ENCODE data around the gene ARHGEF4.
A peak's percentile ranks its signal among the peaks of the same experiment; 100 is the strongest.

The ARHGEF4 gene, protein sequence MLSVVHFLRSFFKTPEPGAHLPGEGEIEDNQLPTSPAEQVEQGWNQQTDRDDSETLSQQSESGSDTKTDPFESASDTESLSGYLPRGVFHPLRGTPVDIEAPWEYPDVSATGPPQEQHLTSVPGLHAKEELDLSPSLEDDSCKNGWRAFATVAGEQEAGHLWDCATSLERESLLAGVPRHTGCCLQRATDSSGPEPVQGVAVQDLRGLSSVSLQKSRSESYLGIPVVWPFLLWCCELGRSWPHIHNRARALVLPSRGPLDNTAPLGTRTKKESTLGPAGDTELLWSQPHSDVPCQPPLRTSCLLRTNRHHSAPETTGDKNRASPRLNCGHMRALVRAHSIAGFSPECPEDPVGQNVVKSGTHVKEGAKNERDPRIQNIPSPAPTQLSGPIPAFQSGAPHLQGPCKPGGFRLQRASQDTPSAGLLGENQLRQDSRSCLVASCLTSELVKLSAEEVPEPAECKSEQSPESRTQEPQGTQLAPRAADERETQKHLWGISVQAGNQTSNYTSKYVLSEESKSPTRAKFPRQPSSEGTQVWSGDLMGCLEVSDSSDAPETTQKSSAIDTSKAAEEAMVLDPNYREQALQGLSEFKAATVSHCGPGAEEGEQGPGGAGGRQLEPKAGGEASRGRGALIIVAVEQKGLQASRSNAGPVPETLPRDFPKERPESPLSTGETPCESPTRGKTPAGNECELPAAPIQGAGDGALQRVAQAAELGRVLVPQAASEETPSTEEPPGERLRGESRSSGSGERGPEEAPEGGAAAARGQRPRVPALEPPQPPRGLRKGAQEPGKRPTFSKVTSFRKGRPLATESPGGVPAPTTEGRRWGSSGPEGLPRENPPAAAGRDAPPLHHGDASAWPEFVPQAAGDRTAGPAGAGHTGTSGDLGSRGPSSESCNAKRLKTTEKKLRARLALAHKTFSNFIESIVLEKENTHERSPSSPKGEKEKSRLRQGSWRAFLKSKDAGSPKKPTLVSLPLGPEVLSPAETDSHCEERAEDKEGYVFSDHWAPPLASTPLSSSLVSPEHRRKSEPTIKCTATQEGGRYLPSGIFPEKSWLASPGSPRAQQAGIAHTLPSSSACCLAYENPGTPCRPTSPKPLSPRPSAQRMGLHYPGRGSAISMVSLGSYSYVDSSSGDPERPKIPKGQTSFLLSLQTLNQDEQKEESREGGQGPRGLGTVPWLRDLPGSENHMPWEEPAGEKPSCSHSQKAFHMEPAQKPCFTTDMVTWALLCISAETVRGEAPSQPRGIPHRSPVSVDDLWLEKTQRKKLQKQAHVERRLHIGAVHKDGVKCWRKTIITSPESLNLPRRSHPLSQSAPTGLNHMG (N-terminal part only)

DNA sequence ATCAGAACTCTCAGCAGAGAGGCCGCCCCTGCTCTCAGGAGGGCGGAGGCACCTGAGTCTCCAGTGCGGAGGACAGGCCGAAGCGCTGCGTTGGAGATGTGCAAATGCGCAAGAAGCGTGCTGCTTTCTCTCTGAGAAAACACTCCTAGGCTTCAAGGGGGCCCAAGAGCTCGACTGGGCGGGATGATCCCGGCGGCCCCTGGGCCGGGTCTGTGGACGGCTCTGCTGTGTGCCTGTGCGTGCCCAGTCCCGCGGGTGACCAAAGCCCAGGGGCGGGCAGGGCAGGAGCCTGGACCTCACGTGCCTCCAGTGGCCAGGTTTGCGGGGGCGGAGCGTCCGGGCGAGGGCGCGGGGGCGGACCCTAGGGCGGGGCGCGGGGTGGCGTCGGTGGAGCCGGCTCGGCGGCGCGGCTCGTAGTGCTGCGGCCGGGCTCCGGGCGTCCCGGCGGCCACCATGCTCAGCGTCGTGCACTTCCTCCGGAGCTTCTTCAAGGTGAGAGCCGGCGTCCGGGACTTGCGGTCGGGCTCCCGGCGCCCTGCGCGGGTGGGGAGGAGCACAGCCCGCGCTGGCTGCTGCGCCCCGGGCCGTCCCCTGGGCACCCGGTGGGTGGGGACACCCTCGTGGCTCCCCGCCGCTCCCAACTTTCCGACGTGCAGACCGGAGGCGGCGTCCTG is at the start of gene ARHGEF4:
ARHGEF4 (plus strand) TSS at position 414 of the 674 bp plus-strand sequence; CDS start at position 454, 40 bp downstream.
- DNase-seq = no peak

DNA sequence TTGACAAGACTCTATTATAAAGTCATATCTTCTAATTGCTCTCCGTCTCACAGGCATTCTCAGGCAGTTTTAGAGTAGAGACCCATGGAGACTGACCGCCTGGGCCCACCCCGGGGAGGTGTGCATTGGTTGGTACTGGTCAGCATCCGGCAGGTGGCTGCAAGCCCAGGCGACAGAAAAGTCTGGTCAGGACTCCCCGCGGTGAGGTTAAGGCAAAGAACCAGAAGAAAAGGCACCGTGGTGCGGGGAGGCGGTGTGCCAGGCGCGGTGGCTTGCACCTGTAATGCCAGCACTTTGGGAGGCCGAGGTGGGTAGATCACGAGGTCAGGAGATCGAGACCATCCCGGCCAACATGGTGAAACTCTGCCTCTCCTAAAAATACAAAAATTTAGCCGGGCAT is 48.9 kb upstream of the ARHGEF4 start:
- DNase-seq = no peak

DNA sequence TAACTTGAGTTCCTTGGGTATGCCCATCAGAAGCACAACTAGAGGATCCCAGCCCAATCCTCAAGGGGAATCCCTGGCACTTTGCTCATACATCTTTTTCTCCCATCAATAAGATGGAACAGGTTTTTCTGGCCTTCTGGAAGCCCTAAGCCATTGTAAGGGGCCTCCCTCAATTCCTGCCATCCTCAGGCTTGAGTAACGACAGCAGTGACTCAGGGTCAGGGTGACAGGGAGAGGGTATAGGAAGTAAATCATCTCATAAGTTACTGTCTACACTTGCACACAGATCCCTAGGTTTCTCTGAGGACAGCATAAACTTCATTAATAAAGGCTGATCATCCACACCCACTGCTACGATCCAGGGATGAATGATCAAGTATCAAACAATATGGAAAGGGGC is 46.4 kb upstream of the ARHGEF4 start:
- DNase-seq = no peak

DNA sequence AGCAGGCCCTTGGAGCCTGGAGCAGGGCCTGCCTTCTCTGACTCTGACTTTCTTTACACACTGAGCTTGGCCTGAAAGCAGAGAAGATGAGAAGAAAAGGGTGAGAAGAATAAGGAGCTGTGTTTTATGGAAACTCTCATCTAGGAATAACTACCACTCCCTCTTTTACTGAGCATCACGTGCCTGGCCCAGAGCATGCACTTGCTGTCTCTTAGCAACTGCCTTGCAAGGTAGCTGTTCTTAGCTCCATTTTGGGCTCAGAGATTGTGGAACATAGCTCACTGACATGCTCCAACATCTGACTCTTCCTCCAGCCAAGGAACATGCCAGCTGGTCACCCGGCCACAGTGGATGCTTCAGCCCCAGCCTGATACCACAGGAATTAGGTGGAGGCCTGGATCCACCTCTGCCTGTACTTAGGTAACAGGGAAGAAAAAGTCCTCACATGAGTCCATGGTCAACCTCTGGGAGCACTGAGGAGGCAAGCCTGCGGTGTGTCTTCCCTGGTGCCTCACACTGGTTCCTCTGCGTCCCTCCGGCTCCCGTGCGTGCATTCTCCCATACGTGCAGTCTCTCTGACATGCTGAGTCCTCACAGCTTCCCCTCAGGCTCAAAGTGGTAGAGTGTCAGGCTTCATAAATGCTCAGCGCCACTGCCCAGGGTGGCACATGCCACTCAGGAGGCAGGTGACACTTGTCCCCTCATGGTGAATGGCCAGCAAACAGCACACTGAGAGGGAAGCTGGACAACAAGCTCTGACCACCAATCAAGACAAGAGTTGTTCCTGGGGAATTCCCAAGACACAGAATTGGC is 45.7 kb upstream of the ARHGEF4 start:
- DNase-seq = no peak

DNA sequence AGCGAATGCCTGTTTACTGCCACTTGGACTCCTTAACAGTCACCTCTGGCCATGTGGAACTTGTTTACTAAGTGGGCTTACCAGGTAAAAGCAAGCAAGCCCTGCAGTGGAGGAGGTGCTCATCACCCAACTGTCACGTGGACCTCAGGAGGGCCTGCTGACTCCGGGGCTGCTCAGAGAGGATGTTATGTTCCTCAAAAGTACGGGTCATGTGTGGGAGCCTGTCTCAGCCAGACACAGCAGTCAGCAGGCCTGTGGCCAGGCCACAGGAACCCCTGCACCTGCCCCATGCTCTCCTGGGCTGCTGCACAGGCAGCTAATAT is 45.1 kb upstream of the ARHGEF4 start:
- no peak for DNase-seq

DNA sequence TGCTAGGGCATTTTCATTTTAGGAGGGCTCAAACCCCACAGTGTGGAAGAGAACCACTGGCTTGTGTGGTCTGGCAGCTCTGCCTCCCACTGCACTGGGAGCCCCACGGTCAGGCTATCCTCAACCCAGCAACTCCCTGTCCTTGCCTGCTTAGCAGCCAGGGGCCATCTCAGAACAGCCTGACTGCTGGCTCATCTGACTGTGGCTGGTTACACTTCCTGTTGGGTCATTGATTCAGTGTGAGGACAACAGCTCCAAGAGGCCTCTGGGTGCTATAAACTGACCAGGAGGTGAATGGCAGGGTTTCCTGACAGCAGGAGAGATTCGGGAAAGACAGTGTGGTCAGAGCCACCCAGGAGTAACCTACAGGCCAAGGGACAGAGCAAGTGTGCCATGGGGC is 41.3 kb upstream of the ARHGEF4 start:
- DNase-seq = no peak

DNA sequence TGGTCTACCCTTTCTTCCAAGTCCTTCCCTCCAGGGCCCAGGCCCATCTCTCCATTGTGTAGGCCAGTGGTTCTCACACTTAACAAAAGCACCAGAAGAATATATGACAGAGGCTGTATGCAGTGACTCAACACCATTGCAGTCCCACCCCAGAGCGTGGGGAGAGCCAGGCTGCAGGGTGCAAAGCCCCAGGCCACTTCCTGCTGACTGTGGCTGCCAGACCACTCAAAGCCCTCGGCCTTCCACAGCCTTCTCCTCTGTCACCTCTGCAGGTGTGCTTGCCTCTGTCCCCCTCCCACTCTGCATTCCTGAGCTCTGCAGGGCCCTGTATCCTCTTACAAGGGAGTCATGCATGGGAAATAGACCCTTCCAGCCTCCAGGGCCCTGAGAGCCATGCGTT is 40.4 kb upstream of the ARHGEF4 start:
- DNase-seq = no peak

DNA sequence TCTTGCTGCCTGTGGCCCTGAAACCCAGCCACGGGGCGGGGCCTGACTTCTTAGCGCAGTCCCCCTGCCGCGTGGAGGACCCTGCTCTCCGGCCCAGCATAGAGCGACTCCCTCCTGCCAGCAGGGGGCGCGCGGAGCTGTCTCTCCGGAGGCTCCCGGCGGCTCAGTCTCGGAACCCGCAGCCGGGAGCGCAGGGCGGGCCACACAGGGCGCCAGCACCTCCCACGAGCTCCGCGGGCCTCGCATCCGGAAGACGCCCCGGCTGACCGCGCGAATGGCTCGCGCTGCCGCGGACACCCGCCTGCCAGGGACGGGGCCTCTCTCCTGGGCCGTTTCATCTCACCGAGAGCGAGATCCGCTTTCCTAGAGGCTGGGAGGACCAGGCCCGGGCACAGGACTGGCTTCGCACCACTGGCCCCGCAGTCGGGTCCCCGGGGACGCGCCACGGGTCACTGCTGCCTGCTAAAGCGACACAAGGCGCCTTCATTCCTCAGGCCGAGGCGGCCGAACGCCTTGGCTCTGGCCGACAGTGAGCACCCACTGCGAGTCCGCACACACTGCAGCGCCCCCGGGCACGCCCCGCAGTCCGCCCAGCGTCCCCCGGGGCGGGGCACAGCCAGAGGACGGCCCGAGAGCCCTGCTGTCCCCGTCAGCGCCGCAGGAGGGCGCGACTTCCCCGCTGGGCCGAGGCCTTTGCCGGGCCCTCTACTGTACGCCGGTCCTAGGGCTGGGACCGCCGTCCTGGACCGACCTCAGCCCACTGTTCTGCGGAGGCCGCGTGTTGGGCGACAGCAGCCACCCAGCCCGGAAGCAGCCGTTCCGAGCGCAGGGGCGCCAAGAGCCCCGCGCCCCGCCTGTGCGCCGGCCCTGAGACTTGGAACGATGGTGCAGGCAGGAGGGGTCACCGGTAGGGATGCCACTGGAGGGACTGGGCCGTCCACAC is 39.0 kb upstream of the ARHGEF4 start:
- DNase-seq = peak; percentile 58

DNA sequence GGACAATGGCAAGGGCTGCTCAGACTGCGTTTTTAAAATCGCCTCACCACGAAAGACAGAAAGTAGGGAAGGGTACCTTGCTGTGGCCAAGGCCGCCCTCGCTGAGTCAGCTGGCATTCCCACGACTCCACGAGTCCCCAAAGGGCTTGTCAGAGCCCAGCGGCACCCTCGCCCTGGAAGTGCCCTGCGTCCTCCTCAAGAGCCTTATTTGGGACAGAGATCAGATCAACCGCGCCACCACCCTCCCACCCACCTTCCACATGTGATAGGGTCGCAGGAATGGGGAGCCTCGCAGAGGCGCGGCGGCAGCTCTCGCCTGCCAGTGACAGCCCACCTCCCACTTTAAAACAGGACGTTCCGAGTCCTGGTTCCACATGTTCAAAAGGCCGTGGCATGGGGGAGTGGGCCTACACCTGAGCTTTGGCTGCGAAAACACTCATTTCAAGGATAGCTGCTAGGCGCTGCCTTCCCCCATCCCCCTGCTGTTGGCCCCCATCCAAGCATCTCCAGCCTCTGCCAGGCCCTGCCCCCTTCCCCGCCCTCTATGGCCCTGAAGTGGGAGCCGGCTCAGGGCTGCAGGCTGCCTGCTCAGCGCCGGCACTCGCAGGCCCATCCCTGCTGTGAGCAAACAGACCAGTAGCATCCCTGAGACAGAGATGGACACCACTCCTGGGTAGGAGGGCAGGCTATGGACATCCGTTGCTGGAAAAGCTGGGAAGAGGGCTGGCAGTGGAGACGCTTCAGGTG is 38.1 kb upstream of the ARHGEF4 start:
- no peak for DNase-seq

DNA sequence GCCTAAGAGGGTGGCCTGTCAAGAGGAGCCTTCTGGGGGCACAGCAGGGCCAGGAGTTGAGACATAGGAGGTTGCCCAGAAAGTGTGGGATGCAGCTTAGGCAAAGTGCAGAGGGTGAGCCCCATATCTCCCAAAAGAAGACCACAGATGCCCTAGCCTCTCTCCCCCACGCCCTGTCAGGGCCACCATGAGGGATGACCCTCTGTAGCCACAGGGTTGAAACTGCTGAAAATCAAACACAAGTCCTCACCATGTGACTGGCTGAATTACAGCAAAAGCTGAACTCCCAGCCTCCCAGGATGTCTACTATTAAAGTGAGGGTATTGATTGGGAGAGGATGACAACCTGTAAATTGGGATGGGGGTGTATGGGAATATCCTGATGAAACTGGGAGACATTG is 37.4 kb upstream of the ARHGEF4 start:
- DNase-seq = no peak

DNA sequence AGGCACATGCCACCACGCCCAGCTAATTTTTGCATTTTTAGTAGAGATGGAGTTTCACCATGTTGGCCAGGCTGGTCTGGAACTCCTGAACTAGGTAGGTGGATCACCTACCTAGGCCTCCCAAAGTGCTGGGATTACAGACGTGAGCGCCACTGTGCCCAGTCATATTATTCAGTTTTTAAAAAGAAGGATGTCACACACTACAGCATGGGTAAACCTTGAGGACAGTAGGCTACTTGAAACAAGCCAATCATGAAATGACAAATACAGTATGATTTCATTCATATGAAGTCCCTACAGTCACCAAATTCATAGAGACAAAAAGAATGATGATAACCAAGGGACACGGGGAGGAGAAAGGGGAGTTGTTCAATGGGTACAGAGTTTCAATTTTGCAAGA is 31.1 kb upstream of the ARHGEF4 start:
- no peak for DNase-seq

DNA sequence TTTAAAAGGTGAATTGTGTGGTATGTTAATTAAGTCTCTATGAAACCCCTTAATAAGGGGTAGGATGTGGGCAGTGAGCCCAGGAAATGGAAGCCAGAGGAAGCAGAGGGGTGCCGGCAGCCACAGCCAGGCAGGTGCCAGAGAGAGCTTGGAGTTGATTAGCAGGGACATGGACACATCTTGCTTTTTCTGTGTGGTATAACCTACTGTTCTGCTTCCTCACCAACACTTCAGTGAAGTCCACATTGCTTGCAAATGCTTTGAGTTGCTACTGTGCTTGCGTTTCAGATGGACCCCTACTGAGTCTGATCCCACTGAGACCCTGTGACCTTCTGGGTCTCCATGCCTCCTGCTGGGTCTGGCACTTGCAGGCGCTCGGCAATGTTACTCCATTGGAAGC is 30.3 kb upstream of the ARHGEF4 start:
- DNase-seq = no peak

DNA sequence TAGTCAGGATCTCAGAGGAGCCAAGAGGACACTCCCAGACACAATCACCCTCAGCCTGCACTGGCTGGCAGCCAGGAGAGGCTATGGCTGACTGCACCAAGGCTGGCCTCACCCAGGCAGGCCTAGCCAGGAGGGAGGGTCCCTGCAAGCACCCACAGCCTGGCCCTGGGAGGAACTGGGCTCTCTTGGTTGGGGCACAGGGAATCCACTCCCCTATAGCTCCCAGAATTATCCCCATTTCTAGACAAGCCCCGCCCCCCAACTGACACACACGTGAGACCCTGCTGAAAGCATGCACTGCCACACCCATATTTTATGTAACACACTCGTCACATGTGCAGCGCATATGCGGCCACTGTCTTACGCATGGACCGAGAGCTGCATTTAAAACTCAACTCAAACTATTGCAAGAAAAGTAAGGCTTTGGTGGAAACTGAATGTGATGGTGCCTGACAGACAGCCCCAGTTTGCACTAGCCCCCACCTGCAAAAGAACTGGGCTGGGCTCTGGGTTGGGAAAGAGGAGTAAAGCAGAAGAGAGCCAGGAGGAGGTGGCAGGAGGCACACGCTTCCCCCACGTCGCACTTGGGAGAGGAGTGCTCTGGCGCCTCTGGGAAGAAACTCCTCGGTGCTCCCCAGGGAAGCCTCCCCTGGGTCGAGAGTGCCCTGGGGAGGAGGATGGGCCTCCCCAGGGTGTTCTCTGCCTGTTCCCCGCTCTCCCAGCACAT is 28.9 kb upstream of the ARHGEF4 start:
- no peak for DNase-seq

DNA sequence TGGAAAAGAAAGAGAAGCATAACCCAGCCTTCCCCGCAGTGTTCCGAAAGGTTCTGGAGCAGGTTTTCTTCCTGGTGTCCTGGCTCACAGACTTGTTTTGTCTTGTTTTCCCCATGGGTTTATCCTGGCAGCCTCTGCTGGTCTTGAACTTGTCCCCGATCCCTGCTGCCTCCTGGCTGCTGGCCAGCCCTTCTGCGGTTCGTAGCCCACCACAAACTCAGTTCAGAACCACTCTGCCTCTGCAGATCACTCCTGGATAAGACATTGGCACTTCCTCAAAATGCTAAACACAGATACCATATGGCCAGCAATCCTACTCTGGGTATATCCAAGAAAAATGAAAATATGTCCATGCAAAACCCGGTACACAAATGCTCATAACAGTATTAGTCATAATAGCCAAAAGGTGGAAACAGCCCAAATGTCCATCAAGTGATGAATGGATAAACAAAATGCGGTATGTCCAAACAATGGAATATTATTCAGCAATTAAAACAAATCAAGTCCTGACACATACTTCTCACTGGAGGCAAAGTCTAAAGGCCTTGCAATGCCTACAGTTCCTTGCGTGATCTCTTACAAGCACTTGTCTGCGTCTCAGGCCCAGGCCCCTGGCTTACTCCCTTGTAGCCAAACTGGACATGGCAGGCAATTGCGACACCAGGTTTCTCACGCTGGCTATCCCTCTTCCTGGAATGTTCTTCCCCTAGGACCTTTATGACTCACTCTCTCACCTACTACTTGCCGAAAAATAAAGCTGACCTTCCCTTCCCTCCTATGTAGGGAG is 28.0 kb upstream of the ARHGEF4 start:
- DNase-seq = no peak

DNA sequence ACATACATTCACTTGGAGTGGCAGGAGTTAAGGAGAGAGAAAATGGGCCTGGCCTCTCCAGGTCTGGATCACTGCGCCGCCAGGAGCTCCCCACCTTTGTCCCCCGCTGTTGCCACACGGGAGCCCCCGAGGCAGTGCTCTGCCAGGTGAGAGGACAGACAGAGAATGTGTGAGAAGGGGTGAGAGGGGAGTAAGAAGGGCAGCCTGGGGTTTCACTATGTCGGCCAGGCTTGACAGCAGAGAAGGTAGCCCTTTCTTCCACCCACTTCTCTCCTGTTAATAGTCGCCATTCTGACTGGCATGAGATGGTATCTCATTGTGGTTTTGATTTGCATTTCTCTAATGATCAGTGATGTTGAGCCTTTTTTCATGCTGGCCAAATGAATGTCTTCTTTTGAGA is 26.2 kb upstream of the ARHGEF4 start:
- no peak for DNase-seq

DNA sequence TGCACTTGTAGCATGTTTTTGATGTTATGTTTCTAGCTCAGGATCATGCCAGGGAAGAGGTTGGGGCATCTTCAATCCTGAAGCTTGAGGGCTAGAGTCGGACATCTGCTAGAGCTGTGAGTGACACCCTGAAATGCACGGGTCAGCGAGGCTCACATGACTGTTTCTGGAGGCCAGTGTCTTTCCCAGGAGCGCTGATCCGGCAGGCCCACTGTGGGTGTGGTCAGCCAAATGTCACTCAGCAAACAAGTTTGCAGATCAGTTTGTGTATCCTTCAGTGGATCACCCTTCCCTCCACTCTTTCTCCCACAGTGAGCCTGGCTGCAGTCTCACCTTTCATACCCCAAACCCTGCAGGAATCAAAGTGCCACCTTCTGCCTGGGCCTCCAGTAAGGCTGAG is 23.0 kb upstream of the ARHGEF4 start:
- DNase-seq = no peak

DNA sequence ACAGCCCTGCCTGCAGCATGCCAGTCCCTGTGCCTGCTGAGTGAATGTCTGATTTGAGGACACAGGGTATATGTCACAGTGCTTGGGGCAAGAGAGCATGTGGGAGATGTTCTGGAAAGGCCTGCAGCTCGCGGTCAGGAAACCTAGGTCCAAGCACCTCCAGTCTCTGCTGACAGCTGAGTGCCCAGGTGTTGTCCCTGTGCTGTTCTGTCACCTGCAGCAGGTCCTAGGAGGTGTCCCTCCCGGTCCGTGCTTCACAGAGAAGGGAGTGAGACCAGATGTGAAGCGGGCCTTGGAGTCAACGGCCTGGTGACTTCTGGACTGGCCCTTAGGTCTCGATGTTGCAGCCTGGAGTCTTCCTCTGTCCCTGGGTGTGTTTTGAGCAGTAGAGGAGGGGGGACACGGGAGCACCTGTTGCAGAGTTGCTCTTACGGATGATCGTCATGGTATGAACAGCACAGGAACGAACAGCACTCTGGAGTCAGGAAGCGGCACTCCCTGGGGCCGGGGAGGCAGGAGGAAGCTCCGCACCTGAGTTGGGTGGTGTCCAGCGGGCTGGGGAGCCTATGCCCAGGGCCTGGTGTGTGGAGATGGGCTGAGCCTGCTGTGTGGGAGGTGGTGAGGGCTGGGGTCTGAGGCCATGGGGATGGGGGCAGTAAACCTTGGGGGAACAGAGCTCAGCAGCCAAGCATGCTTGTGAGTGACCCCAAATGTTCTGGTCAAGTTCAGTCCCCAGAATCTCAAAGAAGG is 21.6 kb upstream of the ARHGEF4 start:
- no peak for DNase-seq

DNA sequence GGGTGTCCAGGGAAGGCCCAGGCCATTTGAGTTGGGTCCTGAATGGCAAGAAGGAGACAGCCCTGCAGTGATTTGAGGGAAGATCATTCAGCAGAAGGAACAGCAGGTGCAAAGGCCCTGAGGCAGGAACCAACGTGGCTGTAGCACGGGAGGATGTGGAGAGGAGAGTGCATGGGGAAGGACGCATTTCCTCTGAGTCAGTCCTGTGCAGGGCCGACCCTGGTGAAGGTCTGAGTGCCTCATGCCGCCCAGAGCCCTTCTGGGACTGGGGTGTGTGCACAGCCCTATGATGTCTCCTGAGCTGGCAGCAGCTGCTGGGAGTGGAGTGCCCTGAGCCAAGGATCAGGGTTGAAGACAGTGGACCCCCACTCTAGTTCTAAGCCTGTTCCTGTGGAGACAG is 17.9 kb upstream of the ARHGEF4 start:
- DNase-seq = no peak

All from NCI-H774 (cell line).